Activated CD8-positive, alpha-beta memory T cell treated with anti-CD3 and anti-CD28 coated beads, Interleukin-2, amount 50 U/mL, for 24 hours (primary cell): ENCODE measurements around the gene CYP24A1.

ENCODE experiments used
- DNase-seq: peaks from one replicate; pipeline ENCODE4 v3.0.0-alpha.2; 2020; ENCODE audit errors: extremely low read depth

The CYP24A1 gene

DNA sequence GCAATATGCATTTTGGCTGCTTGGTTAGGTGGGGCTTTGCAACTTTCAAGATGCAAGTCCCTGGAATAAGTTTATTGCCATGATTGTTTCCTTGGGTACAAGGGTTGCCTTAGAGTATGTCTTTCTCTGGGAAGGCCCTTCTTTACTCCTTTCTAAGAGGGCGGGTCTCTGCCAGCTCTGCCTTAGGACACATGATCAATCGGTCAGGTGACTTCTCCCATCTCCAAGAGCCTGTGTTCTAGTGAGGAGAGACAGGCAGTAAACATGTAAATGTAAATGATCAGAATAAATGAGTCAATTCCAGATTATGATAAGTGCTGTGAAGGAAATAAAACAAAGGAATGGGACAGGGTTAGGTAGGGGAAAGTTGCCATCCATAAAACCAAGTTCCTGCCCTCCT is 60.2 kb downstream of the CYP24A1 start:
- DNase-seq: no peak

DNA sequence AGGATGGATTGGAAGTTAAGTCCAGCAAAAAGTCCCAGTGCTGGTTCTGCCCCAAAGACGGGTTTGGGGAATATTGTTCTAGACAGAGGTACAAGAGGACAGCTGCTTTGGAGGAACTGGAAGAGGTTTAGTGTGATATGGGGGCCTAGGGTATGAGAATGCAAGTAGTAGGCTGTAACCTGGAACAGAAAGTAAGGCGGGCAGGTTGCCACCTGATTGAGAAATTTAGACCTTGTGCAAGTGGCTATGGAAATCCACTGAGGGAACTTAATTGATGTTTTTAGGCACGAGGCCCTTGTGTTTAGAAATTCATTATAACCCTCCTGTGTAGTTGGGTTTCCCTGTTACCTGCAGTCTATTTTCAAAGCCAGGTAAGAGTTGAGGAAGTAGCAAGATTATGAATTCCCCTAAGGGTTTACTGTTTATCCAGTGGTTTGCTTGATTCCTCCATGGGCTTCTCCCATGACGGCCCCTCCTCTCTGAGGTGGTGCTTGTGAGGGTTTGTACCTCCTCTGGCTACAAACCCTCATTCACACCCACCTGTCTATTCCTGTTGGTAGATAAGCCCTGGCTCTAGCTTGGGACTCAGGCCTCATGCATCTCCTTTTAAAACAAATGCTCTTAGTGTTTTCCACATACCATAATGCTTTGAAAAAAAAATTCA is 61.4 kb downstream of the CYP24A1 start:
- DNase-seq: no peak

DNA sequence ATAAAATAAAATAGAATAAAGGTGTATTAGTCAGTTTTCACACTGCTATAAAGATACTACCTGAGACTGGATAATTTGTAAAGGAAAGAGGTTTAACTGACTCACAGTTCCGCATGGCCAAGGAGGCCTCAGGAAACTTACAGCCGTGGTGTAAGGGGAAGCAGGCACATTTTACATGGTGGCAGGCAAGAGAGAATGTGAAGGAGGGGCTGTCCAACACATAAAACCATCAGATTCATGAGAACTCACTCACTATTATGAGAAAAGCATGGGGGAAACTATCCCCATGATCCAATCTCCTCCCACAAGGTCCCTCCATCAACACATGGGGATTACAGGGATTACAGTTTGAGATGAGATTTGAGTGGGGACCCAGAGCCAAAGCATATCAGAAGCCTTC is 62.3 kb downstream of the CYP24A1 start:
- DNase-seq: no peak

DNA sequence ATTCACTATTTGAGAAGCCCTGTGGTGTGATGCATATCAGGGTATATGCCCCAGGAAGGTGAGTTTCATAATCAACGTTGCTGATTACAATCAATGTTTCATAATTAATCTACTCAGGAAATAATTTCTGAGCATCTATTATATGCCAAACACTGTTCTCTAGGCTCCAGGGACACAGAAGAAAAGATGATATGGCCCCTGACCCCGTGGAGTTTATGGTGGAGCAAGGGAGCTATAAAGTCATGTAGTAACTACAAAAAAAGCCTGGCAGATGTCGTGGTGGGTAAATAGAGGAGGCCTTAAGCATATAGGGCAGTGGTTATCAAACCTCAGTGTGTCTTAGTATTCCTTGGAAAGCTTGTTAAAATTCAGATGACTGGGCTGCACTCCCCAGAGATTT is 63.3 kb downstream of the CYP24A1 start:
- DNase-seq: no peak

DNA sequence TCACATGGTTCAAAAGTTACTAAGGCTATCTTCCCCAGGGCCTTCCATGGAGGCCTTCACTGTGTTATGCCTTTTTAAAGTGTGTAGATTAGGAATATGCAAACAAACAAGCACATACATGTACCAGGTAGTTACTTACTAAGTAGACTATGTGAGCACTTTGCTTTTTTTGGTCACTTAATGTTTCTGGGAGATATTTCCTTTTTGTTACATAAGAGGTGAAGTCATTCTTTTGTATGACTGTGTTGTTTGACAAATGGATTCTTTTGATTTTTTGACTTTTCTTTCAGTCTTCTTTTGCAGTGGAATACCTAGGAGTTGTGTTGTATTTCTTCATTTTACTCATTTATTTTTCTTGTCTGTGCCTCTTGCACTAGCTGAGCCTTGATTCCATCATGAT is 63.7 kb downstream of the CYP24A1 start:
- DNase-seq: no peak

DNA sequence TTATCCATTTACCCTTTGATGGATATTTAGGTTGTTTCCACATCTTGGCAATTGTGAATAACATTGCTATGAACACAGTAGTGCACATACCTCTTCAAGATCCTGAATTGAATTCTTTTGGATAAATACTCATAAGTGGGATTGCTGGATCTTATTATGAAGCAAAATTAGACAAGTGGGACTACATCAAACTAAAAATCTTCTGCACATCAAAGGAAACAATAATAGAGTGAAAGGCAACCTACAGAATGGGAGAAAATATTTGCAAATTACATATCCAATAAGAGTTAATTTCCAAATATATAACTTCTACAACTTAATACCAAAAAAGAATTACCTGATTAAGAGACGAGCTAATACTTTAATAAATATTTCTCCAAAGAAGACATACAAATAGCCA is 65.0 kb downstream of the CYP24A1 start:
- DNase-seq: no peak

DNA sequence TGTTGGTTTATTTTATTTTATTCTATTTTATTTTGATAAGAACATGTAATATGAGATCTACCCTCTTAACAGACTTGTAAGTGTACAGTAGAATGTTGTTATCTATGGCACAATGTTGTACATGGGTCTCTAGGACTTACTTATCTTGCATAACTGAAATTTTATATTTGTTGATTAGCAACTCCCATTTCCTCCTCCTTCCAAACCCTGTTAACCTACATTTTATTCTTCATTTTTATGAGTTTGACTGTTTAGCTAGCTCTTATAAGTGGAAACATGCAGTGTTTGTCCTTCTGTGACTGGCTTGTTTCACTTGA is 65.5 kb downstream of the CYP24A1 start:
- no peak for DNase-seq

DNA sequence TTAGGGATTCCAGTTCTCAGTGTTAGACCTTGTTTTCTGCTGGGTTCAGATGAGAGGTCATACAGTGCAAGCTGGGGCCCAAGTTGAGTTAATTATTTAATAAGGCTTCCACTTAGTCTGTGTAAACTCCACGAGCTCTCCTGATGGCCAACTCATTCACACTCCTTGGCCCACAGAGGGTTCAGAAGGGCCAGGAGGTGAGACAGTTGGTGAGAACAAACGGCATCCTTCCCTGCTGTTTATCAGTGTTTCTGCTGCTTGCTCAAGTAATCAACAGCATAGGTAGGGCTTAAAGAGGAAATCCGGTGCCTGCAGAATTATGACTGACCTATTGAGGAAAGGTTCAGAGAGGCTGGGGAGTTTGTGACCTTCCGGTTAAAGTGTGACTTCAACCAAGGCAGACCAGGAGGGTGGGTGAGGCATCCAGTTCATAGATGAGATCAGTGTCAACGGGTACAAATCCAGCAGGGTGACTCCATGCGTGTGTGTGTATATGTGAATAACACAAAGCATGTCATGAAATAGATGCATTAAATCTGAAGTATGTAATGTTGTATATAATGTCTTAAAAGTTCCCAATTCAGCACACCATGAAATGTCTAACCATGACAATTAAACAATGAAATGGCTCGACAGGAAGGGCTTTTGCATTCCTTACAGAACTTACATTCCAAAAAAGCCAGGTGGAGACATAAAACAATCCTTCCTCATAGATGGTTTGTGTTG is 66.0 kb downstream of the CYP24A1 start:
- no peak for DNase-seq

DNA sequence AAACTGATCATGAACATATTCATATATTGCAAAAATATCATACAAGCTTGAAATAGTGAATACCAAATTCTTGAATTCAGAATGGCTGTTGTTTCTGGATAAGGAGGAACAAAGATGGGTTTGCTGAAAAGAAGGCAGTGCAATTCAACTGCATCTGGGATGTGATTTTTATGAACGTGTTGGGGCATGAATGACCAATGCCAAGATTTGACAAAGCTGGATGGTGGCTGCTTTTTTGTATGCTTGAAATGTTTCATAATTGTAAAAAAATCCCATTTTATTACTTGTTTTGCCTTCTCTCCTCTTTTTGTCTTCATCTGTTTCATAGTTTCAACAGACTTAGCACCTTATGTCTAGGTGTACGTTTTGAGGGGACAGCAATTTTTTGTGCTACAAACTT is 66.6 kb downstream of the CYP24A1 start:
- no peak for DNase-seq

DNA sequence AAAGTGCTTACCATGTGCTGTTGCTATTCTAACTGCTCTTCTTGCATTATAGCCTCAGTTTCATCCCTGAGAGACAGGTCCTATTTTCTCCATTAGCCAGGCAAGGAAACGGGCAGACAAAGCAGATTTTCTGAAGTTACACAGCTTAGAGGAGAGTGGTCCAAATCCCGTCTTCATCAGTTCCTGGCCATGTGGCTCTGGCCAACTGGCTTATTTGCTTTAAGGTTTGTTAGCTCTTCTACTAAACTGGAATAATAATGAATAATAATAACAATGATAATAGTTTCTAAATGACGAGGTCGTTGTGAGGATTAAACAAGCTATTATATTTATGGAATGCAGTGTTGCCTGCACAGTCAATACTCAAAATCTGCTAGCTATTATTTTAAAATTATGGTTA is 67.6 kb downstream of the CYP24A1 start:
- no peak for DNase-seq

DNA sequence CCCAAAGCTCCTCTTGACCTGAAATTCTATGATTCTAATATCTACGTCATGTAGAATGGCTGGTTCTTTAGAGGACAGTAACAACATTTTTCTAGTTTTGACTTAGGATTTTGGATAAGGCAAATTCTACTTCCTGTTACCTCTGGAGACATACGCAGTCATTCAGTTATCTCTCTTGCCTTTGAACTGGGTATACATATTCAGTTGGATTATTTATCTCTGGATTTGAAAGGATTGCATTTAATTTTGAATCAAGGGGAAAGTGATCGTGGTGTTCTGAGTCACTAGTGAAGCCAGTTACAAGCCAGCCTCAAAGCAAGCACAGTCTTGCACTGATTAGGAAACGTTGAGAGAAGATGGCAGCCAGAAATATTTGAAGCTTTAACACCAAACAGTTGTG is 68.1 kb downstream of the CYP24A1 start:
- no peak for DNase-seq

DNA sequence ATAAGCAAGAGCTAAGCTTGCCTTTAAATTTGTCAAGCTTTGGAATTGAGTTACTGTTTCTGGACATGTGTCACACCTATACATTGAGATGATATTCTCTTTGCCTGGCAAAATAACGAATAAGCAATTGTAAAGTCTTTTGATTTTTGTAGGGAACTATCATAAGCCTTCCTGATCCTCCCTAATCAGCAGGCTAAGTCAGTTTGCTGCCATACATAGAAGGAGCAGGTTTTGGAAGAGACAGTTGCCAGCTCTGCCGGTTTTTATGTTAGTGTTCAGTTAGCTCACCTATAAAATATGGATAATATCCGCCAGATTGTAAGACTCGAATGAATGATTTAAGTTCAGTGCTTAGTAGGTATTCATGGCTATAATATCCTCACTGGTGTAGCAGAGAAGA is 69.0 kb downstream of the CYP24A1 start:
- DNase-seq: no peak

DNA sequence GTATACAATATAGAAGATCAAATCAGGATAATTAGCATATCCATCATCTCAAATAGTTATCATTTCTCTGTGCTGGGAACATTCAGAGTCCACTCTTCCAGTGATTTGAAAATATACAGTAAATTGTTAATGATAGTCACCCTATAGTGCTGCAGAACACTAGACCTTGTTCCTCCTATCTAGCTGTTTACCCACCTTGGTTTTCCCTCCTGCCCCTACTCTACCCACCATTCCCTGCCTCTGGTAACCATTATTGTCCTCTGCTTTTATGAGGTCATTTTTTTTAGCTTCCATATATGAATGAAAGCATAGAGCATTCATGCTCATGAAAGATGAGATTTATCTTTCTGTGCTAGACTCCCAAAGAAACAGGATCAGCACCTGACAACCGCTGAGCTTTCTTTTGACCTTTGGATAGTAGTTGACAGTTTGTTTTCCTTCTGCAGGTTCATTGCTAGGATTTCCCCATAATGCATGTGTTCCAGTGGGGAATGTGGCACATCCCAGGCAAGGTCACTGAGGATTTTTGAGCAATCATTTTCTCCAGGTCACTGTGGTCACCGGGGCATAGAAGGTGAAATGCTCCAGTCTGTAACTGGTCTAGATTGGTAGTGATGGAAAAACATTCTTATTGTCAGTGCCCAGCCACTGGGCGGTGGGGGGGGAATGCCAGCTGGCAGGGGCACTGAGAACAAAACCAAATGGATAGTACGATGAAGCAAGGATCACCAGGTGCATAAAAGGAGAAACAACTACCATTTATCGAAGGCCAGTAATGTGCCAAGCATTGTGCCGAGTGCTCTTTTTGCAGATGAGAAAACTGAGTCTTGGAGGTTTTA is 69.8 kb downstream of the CYP24A1 start:
- DNase-seq: no peak
